AG10803 (cell line): ENCODE data around the gene SPATA4.

Experiments
- DNase-seq: peaks from one replicate; pipeline ENCODE4 v3.0.0; 2010; ENCODE audit warnings: low read depth
- H3K4me3 ChIP-seq: 2 replicates; pipeline ENCODE4 v1.5.1; 2011; ENCODE audit warnings: mild to moderate bottlenecking, low read length, control low read depth
- TF ChIP-seq, protein P1 (sequence below): conservative IDR thresholded peaks from 2 replicates; pipeline ENCODE4 v1.5.1; 2011; ENCODE audit warnings: mild to moderate bottlenecking, low read length, control low read depth, inconsistent platforms

The SPATA4 gene

DNA sequence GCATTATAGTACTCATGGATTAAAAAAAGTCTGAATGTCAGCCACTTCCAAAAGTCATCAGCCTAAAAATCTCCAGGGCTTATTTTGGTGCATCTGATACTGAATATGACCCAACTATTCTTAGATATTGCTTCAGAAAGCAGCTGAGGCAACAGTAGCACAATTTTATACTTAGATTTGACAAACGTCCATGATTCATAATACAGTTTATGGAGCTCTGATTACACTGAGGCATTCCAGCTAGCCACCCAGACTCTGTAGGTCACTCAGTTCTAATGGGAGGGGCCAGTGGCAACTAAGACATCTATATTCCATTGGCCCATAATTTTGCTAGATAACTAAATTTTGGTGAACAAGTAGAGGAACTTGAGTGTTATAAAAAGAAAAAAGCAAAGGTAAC, 10.3 kb downstream of the SPATA4 start:
- H3K4me3 ChIP-seq, result no peak overlapping the region
- TF ChIP-seq, protein P1, sequence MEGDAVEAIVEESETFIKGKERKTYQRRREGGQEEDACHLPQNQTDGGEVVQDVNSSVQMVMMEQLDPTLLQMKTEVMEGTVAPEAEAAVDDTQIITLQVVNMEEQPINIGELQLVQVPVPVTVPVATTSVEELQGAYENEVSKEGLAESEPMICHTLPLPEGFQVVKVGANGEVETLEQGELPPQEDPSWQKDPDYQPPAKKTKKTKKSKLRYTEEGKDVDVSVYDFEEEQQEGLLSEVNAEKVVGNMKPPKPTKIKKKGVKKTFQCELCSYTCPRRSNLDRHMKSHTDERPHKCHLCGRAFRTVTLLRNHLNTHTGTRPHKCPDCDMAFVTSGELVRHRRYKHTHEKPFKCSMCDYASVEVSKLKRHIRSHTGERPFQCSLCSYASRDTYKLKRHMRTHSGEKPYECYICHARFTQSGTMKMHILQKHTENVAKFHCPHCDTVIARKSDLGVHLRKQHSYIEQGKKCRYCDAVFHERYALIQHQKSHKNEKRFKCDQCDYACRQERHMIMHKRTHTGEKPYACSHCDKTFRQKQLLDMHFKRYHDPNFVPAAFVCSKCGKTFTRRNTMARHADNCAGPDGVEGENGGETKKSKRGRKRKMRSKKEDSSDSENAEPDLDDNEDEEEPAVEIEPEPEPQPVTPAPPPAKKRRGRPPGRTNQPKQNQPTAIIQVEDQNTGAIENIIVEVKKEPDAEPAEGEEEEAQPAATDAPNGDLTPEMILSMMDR, result no peak
- peak; percentile 89 for DNase-seq

- no peak overlapping the region for H3K4me3 ChIP-seq
- no peak for DNase-seq
- TF ChIP-seq, protein P1, result no peak
Observed at GRCh38 chr4:176163041-176163440, 32.3 kb downstream of the SPATA4 start.

GRCh38 chr4:176156656-176157055, 38.7 kb downstream of the SPATA4 start:
- TF ChIP-seq, protein P1, result no peak
- no peak overlapping the region for H3K4me3 ChIP-seq
- peak; percentile 96 for DNase-seq

DNA sequence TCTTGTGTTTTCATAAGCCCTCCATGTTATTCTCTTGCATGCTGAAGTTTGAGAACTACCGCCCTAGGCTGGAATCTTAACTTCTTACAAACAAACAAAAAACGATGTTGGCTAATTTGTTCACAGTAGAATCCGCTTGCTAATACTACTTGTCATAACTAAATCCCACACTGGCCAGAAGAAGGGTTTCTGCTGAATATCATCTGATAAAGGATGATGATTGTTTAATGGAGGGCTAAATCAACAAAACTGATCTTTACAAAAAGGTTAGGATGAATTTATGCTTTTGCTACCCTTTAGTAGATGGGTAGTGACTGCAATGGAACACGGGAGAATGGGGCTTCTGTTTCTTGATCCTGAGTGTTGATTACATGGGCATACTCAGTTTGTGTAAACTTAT, 42.3 kb downstream of the SPATA4 start:
- no peak for DNase-seq
- no peak overlapping the region for H3K4me3 ChIP-seq
- TF ChIP-seq, protein P1, result no peak

GRCh38 chr4:176150704-176151103, 44.7 kb downstream of the SPATA4 start:
- DNase-seq, result no peak
- TF ChIP-seq, protein P1, result no peak
- no peak overlapping the region for H3K4me3 ChIP-seq

DNA sequence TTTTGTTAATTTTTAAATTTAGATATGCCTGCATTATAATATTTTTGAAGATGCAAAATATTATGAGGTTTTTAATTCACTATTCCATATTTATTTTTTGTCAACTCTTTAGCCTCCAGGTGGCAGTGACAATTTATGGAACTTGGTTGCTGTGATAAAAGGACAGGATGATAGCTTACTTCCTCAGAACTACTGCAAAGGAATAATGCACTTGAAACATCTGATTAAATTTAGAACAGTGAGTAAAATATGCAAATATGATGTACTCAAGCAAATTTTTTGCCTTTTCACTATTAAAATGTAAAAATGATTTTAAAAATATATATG, 45.1 kb downstream of the SPATA4 start:
- DNase-seq, result peak; percentile 50
- TF ChIP-seq, protein P1, result peak; percentile 55
- H3K4me3 ChIP-seq, result no peak overlapping the region

DNA sequence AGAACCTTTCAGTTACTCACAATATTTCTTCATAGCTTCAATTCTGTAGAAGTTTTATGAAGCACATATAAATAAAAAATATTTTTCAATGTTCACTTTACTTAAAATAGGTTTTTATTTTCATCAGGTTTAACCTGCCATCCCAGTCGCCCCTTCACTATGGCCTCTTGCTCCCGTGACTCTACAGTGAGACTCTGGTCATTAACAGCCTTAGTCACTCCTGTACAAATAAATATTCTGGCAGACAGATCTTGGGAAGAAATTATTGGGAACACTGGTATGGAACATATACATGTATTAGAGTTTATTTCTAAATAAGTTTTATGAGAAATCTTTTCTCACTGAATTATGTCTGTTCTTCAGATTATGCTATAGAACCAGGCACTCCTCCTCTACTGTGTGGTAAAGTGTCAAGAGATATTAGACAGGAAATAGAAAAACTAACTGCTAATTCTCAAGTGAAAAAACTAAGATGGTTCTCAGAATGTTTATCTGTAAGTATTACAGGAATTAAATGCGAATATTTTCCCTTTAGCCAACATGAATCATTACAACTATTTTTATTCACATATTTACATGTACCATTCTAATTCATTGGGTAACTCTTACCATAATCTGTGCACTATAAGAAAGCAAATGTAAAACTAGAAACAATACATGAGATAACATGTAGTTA, 45.6 kb downstream of the SPATA4 start:
- H3K4me3 ChIP-seq, result no peak overlapping the region
- DNase-seq, result peak; percentile 1
- TF ChIP-seq, protein P1, result no peak
